HFFc6 (cell line): ENCODE measurements around the gene ADIPOR2. TPM values are rescaled to one million over a fixed set of nuclear protein-coding genes. Genes with fewer than 3 reads are reported as not detected.

ENCODE experiments used
- microRNA-seq: library from miRNA; unstranded; fragments of <30 nt; microRNA quantifications from one replicate; pipeline ENCODE4, GENCODE V29; 2019
- total RNA-seq, 6 experiments: library from RNA; stranded (reverse); fragmentation: NEBNext Ultra II Directional; extraction: Animal tissue kit (Norgen Biotek cat#: 25700); gene quantifications; 2 replicates in 1 of 6; 3 replicates in 5 of 6; pipeline ENCODE4 v1.2.3, GENCODE V29; 2021

ADIPOR2 gene
- total RNA-seq, 6 experiments from 2014 or later, result 38.9 to 50.1 (median 44.9) TPM

Small RNA genes within 50 kb of the gene (microRNA-seq; reads per million reads assigned to microRNA genes)
- gene MIR3649, result not detected

Other genes with a start within 250 kb of the ADIPOR2 start
- gene FBXL14, start 96.5 kb upstream of the ADIPOR2 start, total RNA-seq, result 1 to 10 TPM; 5.2 to 6.5 (median 5.4) TPM
- gene WNT5B, start 61.8 kb upstream of the ADIPOR2 start, total RNA-seq, result 100 to 1,000 TPM; 191 to 289 (median 200) TPM
- not detected for gene LRTM2, start 129.5 kb downstream of the ADIPOR2 start, total RNA-seq
- gene CACNA2D4, start 227.6 kb downstream of the ADIPOR2 start, total RNA-seq, result under 1 TPM in 4 of 6 experiments, not detected in 2; 0.07 to 0.26 (median 0.23) TPM